Measurements from ENCODE around the gene MPPED1.

MPPED1 gene

DNA sequence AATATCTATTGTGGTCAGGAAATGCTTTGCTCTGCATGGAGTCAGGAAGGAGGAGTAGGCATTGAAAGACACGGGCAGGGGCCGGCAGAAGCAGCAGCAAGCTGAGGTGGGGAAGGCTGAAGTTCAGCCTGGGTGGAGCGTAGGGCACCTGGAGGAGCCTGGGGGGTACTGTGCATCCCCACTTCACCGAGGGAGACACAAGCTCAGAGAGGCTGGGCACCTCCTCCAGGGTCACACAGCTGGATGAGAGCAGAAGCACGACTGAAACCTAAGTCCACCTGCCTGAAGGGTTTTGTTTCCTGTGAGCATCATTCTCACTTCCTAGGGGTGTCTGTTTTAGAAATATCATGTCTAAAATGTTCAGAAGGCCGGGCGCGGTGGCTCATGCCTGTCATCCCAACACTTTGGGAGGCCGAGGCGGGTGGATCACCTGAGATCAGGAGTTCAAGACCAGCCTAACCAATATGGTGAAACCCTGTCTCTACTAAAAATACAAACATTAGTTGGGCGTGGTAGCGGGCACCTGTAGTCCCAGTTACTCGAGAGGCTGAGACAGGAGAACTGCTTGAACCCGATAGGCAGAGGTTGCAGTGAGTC lies 138.3 kb downstream of the MPPED1 start:
- DNase-seq, result no peak

DNA sequence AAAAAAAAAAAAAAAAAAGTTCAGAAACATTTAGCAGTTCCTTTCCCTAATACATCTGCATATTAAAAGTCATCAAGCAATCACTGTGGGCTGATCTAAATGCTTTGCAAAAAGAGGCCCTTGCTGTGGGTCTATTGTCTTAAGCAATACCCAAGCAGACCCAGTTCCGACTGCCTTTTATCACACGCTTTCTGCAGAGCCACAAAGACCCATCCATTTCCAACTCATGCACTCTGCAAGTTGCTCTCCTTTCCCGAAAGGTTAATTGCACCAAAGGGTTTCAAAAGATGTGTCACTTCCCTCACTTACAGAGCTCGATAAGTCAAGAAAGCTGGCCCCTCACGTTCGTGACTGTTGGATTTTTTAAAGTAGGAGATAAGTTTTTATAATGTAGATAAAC lies 138.9 kb downstream of the MPPED1 start:
- DNase-seq, result no peak

DNA sequence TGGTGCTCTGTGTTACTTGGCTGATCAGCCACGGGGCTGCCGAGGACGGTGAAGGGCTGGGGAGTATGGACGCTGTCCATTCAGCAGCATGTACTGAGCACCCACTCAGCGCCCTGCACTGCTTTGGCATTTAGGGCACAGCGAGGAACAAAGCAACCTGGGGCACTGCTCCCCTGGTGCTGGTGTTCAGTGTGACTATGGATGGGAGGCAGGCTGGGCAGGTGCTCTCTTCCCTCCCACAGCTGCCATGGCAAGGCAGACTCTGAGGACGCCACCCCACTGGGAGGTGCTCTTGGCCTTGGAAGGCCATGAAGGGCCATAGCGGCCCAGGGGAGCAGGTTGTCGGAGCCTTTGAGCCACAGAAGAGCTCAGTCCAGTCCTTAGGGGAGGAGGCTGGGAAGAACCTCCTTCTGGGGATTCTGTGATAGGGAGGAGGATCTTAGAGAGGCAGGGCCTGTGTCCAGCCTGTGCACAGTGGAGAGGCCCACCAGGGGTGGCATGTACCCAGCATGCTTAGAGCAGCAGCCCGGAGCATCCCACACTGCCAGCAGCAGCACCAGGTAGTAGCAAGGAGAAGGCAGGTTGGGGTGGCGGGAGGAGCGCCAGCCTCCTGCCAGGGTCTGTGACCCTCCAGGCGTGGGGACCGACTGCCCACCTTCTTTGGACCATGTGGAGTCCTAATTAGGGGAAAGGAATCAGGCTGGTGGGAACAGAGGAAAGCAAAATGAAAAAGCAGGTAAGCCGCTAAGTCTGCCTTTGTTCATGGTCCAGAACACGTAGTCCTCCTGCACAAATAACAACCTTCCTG lies 141.8 kb downstream of the MPPED1 start:
- DNase-seq, result no peak

DNA sequence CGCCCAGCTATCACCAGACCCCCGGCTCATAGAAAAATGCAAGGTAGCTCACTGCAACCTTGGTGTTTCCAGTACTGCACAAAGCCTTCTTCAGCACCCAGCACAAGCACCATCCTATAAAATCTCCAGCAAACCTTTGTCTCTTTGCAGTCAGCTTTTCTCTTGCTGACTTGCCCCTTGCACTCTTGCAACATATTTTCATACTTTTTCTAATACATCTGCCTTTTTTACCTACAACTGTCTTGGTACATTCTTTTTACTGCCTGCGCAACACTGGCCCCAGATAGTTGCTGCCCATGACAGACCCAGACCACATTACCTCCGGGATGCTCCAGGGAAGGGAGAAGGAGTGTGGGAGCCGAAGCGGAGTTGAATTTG lies 142.4 kb downstream of the MPPED1 start:
- DNase-seq, result no peak

DNA sequence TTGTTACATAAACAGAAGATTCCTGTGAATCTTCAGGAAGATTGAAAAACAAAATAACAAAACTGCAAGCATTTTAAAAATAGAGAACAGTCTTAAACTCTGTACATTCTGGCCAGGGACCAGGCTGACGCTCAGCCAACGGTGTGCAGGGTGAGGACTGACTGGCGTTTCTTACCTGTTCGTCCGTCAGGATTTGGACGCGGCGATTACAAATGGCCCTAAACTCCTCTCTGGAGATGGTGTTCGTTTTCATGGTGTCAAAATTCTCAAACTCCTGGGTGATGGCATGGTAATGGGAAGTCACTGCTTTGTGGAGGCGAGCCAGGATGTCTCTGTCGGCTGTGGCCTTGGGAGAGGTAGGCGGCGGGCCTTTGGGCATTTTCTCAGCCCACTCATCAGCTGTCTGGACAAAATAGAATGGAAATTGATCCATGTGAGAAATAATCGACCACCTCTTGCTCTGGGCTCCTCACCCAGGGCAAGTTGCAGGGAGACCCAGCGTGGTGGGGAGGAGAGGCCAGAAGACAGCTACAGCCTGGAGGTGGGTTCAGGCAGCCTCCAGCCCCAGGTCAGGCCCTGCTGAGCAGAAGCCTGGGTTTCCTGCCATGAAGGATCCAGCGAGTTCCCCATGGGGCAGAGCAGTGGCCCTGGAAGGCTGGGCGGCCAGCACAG lies 143.0 kb downstream of the MPPED1 start:
- DNase-seq, result no peak

DNA sequence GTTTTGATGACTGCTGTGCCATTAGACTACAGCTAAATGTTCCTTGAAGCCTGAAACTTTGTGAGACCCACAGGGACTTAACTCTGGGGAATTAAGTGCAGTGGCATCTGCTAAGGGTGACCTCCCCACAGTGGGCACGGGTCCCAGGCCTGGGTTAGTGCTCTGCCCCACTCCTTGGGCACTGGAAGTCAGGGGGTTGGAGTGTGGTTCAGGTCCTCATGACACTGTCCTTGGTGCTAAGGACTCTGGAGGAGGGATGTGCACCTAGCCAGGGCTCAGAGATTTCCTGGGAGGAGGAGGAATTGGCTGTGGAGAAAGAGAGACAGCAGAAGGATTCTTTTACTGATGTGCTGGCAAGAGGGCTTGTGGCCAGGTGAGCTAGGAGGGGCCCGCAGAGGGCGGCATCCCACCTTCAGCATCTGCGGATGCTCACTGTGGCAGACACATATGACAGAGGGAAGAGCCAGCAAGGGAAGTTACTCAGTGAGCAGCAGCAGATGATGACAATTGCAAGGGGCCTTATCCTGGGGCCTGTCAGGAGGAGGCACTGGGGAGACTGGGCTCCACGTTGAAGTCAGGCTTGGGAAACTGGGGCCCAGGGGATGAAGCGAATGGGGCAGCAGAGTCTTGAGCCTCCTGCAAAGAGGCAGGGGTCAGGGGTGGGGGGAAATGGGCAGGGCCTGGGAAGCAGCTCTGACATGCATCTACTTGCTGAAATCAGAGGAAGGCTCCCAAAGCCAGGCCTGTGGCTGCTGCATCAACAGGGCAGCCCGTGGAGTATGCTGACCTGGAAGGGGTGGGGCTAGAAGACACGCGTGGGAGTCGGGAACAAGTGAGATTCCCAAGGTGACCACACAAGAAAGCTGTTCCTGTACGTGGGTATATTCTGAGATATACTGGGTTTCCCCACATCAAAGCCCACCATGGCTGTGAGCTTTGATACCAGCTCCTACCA lies 144.0 kb downstream of the MPPED1 start:
- DNase-seq, result no peak
